ENCODE measurements around the gene RFLNA.

DNA sequence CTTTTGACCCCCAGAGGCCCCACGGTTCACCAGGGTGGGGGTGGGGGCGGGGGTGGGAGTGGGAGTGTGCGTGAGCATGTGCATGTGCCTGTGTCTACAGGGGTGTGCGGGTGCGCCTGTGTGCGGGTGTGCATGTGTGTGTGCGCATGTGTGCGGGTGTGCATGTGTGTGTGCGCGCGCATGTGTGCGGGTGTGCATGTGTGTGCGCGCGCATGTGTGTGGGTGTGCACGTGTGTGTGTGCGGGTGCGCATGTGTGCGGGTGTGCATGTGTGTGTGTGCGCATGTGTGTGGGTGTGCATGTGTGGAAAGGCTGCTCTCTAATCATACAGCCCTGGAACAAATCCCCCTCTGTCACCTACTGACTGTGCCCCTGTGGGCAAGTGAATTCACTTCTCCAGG lies 38.8 kb downstream of the RFLNA start:
- TF ChIP-seq POLR2A (IDR thresholded peaks at IDR 0.05) (no peak), CTCF (IDR thresholded peaks at IDR 0.05) (no peak)
